ENCODE results near the gene KRTAP12-2.

KRTAP12-2 gene

DNA sequence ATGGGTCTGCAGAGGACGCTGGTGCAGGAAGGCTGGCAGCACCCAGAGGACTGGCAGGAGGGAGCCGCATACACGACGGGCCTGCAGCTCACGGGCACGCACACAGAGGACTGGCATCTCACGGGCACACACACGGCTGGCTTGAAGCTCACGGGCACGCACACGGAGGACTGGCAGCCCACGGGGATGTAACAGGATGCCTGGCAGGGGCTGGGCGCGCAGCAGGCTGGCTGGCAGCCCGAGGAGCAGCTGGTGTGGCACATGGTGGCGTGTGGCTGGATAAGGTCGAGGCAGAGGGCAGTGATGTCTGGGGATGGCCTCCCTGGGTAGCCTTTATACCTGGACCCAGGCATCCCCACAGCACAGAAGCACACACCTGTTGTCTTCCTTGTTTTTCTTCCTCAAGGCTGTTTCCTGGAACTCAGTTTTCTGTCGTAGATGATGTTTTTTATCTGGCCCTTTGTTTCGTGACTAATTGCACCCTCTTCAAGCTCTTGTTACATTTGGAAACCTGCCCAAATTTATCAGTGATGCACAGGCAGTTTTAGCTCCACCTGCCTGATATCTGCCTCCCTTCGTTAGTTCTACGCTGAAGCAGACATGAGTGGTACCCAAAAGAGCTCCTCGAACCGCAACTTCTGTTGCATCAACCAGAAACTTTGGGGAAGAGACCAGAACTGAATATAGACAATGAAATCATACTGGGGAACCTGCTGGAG is 15.3 kb upstream of the KRTAP12-2 start, which contains the start of gene KRTAP12-1:
KRTAP12-1 (minus strand) TSS at position 303 of the 719 bp plus-strand sequence; CDS start at position 263, 40 bp downstream.
- peak within 1 kb of the TSS; percentile 62 for H2AK5ac ChIP-seq (ENCODE audit: low read depth, low read length)
- H3K9me3 ChIP-seq (replicated peaks in 1 of 2; ENCODE audit: control insufficient read depth in 2 of 2, insufficient read depth in 1 of 2, low read depth in 1 of 2, low read length in 2 of 2): no peaks in the 10 kb centered on the region
- peak within 1 kb of the TSS; percentile 19 for H2BK12ac ChIP-seq (ENCODE audit: low read length)
- no peak within 1 kb of the TSS for H3K4me2 ChIP-seq (ENCODE audit: insufficient read depth, low read length, poor library complexity, severe bottlenecking)
- no peak within 1 kb of the TSS for H2BK5ac ChIP-seq (ENCODE audit: low read length)
- H3K4ac ChIP-seq (ENCODE audit: low read length): no peak within 1 kb of the TSS
- peak within 1 kb of the TSS; percentile 51 for H3K14ac ChIP-seq (ENCODE audit: low read length)
- H3K36me3 ChIP-seq (replicated peaks in 1 of 2; ENCODE audit: control insufficient read depth in 2 of 2, insufficient read depth in 2 of 2, low read length in 2 of 2): no peaks in the 10 kb centered on the region
- no peak within 1 kb of the TSS for H3K23ac ChIP-seq (ENCODE audit: low read depth, low read length, poor library complexity)
- DNase-seq (ENCODE audit: low spot score): no peak
- H2BK15ac ChIP-seq (ENCODE audit: low read length): peak within 1 kb of the TSS; percentile 16
- H4K8ac ChIP-seq (ENCODE audit: low read depth, low read length): no peak within 1 kb of the TSS
- peak within 1 kb of the TSS; percentile 19 for H2BK120ac ChIP-seq (ENCODE audit: low read depth, low read length)
- peak within 1 kb of the TSS; percentile 80 for H3K18ac ChIP-seq (ENCODE audit: low read length)
- whole genome bisulfite sequencing, 2 donors (ENCODE audit: extremely low coverage in 2 of 2, insufficient read length in 2 of 2, insufficient replicate concordance in 1 of 2): no CpG with 5 or more reads among the region's 23 CpGs
- H3K79me1 ChIP-seq (ENCODE audit: low read depth, low read length): no peaks in the 10 kb centered on the region
- no peak within 1 kb of the TSS for H4K91ac ChIP-seq (ENCODE audit: low read depth, low read length, poor library complexity)
- H3K4me3 ChIP-seq (ENCODE audit: low read length in 2 of 2): no peak within 1 kb of the TSS
- H3K4me1 ChIP-seq (ENCODE audit: control insufficient read depth in 2 of 2, insufficient read depth in 1 of 2, low read depth in 1 of 2, low read length in 2 of 2): peaks cover 5 to 9% of the 10 kb centered on the region in 2 donors
- peak within 1 kb of the TSS; percentile 70 for H3K9ac ChIP-seq (ENCODE audit: low read depth, low read length, poor library complexity)
- H3K27me3 ChIP-seq (ENCODE audit: control insufficient read depth in 3 of 3, insufficient read depth in 3 of 3, low read depth in 1 of 3, low read length in 3 of 3): peaks cover 0 to 14% (median 0%) of the 10 kb centered on the region in 3 experiments
- no peak within 1 kb of the TSS for H3K27ac ChIP-seq (replicated peaks; ENCODE audit: low read length)
- H2AFZ ChIP-seq (ENCODE audit: low read length): no peak within 1 kb of the TSS

DNA sequence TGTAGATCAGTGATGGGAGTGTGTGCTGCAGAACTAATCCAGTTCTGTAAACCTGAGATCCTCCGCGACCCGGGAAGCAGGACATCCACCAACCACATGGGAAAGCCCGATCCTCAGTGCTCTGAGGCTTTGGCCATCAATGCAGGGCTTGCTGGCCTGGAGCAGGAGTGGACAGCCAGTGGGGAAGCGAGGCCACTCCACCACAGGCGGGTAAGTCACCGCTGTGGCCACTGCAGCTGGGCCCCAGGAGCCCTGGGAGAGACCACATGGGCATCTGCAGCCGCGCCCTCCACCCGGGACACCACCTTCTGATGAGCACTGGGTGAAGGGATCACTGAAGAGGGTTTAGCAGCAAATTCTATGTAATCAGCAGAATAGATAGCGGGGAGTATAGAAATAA is 14.4 kb upstream of the KRTAP12-2 start:
- Histone ChIP-seq H3K27ac (replicated peaks; ENCODE audit: low read length) (no peak overlapping the region), H3K14ac (ENCODE audit: low read length) (peak overlapping the region; percentile 51), H4K91ac (ENCODE audit: low read depth, low read length, poor library complexity) (no peak overlapping the region), H2BK15ac (ENCODE audit: low read length) (no peak overlapping the region), H3K4ac (ENCODE audit: low read length) (no peak overlapping the region), H3K9ac (ENCODE audit: low read depth, low read length, poor library complexity) (no peak overlapping the region), H3K23ac (ENCODE audit: low read depth, low read length, poor library complexity) (no peak overlapping the region), H2BK5ac (ENCODE audit: low read length) (no peak overlapping the region), H2AK5ac (ENCODE audit: low read depth, low read length) (no peak overlapping the region), H2BK120ac (ENCODE audit: low read depth, low read length) (no peak overlapping the region), H3K9me3 (replicated peaks in 1 of 2; ENCODE audit: control insufficient read depth in 2 of 2, insufficient read depth in 1 of 2, low read depth in 1 of 2, low read length in 2 of 2) (no peaks in the 10 kb centered on the region), H3K18ac (ENCODE audit: low read length) (peak overlapping the region; percentile 80), H3K4me2 (ENCODE audit: insufficient read depth, low read length, poor library complexity, severe bottlenecking) (no peak overlapping the region), H3K4me1 (ENCODE audit: control insufficient read depth in 2 of 2, insufficient read depth in 1 of 2, low read depth in 1 of 2, low read length in 2 of 2) (peaks cover 0 to 2% of the 10 kb centered on the region in 2 donors), H3K79me1 (ENCODE audit: low read depth, low read length) (no peaks in the 10 kb centered on the region), H3K27me3 (ENCODE audit: control insufficient read depth in 3 of 3, insufficient read depth in 3 of 3, low read depth in 1 of 3, low read length in 3 of 3) (peaks cover 0 to 17% (median 0%) of the 10 kb centered on the region in 3 experiments), H4K8ac (ENCODE audit: low read depth, low read length) (no peak overlapping the region), H3K36me3 (replicated peaks in 1 of 2; ENCODE audit: control insufficient read depth in 2 of 2, insufficient read depth in 2 of 2, low read length in 2 of 2) (no peaks in the 10 kb centered on the region), H2AFZ (ENCODE audit: low read length) (no peak overlapping the region), H2BK12ac (ENCODE audit: low read length) (no peak overlapping the region), H3K4me3 (ENCODE audit: low read length in 2 of 2) (no peak overlapping the region)
- DNase-seq (ENCODE audit: low spot score): no peak
- no CpG with 5 or more reads among the region's 11 CpGs for WGBS, 2 donors (ENCODE audit: extremely low coverage in 2 of 2, insufficient read length in 2 of 2, insufficient replicate concordance in 1 of 2)

DNA sequence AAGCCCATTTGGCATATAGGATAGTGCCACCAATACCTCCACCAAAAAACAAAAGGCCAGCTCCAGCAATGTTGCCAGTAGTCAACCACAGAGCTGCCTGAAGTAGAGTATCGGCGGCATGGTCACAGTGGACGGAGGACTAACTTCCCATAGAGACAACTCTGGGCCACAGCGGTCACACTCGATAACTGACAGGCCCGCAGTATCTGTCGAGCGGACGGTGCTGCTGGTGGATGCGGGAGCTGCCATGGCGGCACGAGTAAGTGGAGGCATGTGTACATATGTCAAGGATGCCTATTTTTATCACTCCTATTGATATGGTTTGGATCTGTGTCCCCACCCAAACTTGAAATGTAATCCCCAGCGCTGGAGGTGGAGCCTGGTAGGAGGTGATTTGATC is 11.2 kb upstream of the KRTAP12-2 start:
- Histone ChIP-seq H3K79me1 (ENCODE audit: low read depth, low read length) (no peaks in the 10 kb centered on the region), H3K18ac (ENCODE audit: low read length) (no peak overlapping the region), H3K4me1 (ENCODE audit: control insufficient read depth in 2 of 2, insufficient read depth in 1 of 2, low read depth in 1 of 2, low read length in 2 of 2) (no peaks in the 10 kb centered on the region), H3K27ac (replicated peaks; ENCODE audit: low read length) (no peak overlapping the region), H3K36me3 (replicated peaks in 1 of 2; ENCODE audit: control insufficient read depth in 2 of 2, insufficient read depth in 2 of 2, low read length in 2 of 2) (no peaks in the 10 kb centered on the region), H4K91ac (ENCODE audit: low read depth, low read length, poor library complexity) (no peak overlapping the region), H4K8ac (ENCODE audit: low read depth, low read length) (no peak overlapping the region), H3K27me3 (ENCODE audit: control insufficient read depth in 3 of 3, insufficient read depth in 3 of 3, low read depth in 1 of 3, low read length in 3 of 3) (peaks cover 0 to 15% (median 0%) of the 10 kb centered on the region in 3 experiments), H3K9me3 (replicated peaks in 1 of 2; ENCODE audit: control insufficient read depth in 2 of 2, insufficient read depth in 1 of 2, low read depth in 1 of 2, low read length in 2 of 2) (no peaks in the 10 kb centered on the region), H3K23ac (ENCODE audit: low read depth, low read length, poor library complexity) (no peak overlapping the region), H2BK5ac (ENCODE audit: low read length) (no peak overlapping the region), H2BK120ac (ENCODE audit: low read depth, low read length) (no peak overlapping the region), H3K14ac (ENCODE audit: low read length) (no peak overlapping the region), H3K4me2 (ENCODE audit: insufficient read depth, low read length, poor library complexity, severe bottlenecking) (no peak overlapping the region), H3K9ac (ENCODE audit: low read depth, low read length, poor library complexity) (no peak overlapping the region), H2BK12ac (ENCODE audit: low read length) (no peak overlapping the region), H2BK15ac (ENCODE audit: low read length) (no peak overlapping the region), H2AFZ (ENCODE audit: low read length) (no peak overlapping the region), H3K4ac (ENCODE audit: low read length) (no peak overlapping the region), H2AK5ac (ENCODE audit: low read depth, low read length) (no peak overlapping the region), H3K4me3 (ENCODE audit: low read length in 2 of 2) (no peak overlapping the region)
- no CpG with 5 or more reads among the region's 13 CpGs for WGBS, 2 donors (ENCODE audit: extremely low coverage in 2 of 2, insufficient read length in 2 of 2, insufficient replicate concordance in 1 of 2)
- DNase-seq (ENCODE audit: low spot score): no peak

DNA sequence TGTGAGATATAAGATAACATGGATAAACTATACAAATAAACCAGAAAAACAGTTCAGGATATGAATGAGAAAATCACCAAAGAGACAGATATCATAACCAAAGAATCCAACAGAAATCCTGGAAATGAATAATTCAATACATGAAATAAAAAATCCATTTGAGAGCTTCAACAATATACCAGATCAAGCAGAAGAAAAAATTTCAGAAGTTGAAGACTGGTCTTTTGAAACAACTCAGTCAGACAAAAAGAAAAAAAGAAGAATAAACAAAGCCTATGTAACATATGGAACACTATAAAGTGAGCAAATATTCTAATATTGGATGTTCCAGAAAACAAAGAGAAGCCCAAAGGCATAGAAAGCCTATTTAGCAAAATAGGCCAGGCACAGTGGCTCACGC is 5.2 kb upstream of the KRTAP12-2 start:
- Histone ChIP-seq H3K14ac (ENCODE audit: low read length) (no peak overlapping the region), H4K91ac (ENCODE audit: low read depth, low read length, poor library complexity) (no peak overlapping the region), H2AFZ (ENCODE audit: low read length) (no peak overlapping the region), H3K9ac (ENCODE audit: low read depth, low read length, poor library complexity) (no peak overlapping the region), H3K4ac (ENCODE audit: low read length) (no peak overlapping the region), H3K23ac (ENCODE audit: low read depth, low read length, poor library complexity) (no peak overlapping the region), H3K18ac (ENCODE audit: low read length) (no peak overlapping the region), H3K4me1 (ENCODE audit: control insufficient read depth in 2 of 2, insufficient read depth in 1 of 2, low read depth in 1 of 2, low read length in 2 of 2) (no peaks in the 10 kb centered on the region), H3K4me2 (ENCODE audit: insufficient read depth, low read length, poor library complexity, severe bottlenecking) (no peak overlapping the region), H2BK5ac (ENCODE audit: low read length) (no peak overlapping the region), H2BK120ac (ENCODE audit: low read depth, low read length) (no peak overlapping the region), H3K79me1 (ENCODE audit: low read depth, low read length) (no peaks in the 10 kb centered on the region), H2AK5ac (ENCODE audit: low read depth, low read length) (no peak overlapping the region), H3K27ac (replicated peaks; ENCODE audit: low read length) (no peak overlapping the region), H3K9me3 (replicated peaks in 1 of 2; ENCODE audit: control insufficient read depth in 2 of 2, insufficient read depth in 1 of 2, low read depth in 1 of 2, low read length in 2 of 2) (peaks cover 18 to 25% of the 10 kb centered on the region in 2 donors), H3K4me3 (ENCODE audit: low read length in 2 of 2) (no peak overlapping the region), H3K27me3 (ENCODE audit: control insufficient read depth in 3 of 3, insufficient read depth in 3 of 3, low read depth in 1 of 3, low read length in 3 of 3) (peaks cover 0 to 6% (median 0%) of the 10 kb centered on the region in 3 experiments), H2BK12ac (ENCODE audit: low read length) (no peak overlapping the region), H3K36me3 (replicated peaks in 1 of 2; ENCODE audit: control insufficient read depth in 2 of 2, insufficient read depth in 2 of 2, low read length in 2 of 2) (no peaks in the 10 kb centered on the region), H4K8ac (ENCODE audit: low read depth, low read length) (no peak overlapping the region), H2BK15ac (ENCODE audit: low read length) (no peak overlapping the region)
- DNase-seq (ENCODE audit: low spot score): no peak
- no CpG with 5 or more reads among the region's 1 CpG for WGBS, 2 donors (ENCODE audit: extremely low coverage in 2 of 2, insufficient read length in 2 of 2, insufficient replicate concordance in 1 of 2)
